GM23338 (cell line): ENCODE data around the gene APBA1. TPM values are rescaled to one million over a fixed set of nuclear protein-coding genes. Genes with fewer than 3 reads are reported as not detected.
A peak's percentile ranks its signal among the peaks of the same experiment; 100 is the strongest.

Experiments
- ATAC-seq: fragments of 200-7000 bp; cut with Tn5 transposase; 3 replicates; pipeline ENCODE4 v1.9.1; 2020
- DNase-seq: peaks from one replicate; pipeline ENCODE4 v3.0.0-alpha.2; 2015; ENCODE audit warnings: low spot score
- H2AFZ ChIP-seq: fragments of 200-600 bp; sonication (generic); 2 replicates; pipeline ENCODE4 v1.8.0; 2016; ENCODE audit warnings: antibody characterized with exemption, mild to moderate bottlenecking, moderate library complexity
- H3F3A ChIP-seq: fragments of 200-600 bp; sonication (generic); replicated peaks from 2 replicates; pipeline ENCODE4 v1.8.0; 2017; ENCODE audit warnings: antibody characterized with exemption, mixed run types, low read depth
- H3K27ac ChIP-seq: fragments of 200-600 bp; sonication (generic); 2 replicates; pipeline ENCODE4 v1.6.1; 2016; ENCODE audit warnings: low read depth
- H3K27me3 ChIP-seq: fragments of 200-600 bp; sonication (generic); 2 replicates; pipeline ENCODE4 v1.8.0; 2016; ENCODE audit warnings: mild to moderate bottlenecking, mixed run types, moderate library complexity; ENCODE audit not compliant: insufficient read depth
- H3K36me3 ChIP-seq: fragments of 200-600 bp; sonication (generic); 2 replicates; pipeline ENCODE4 v1.8.0; 2016; ENCODE audit warnings: mild to moderate bottlenecking; ENCODE audit not compliant: insufficient read depth
- H3K4me1 ChIP-seq: fragments of 200-600 bp; sonication (generic); 2 replicates; pipeline ENCODE4 v1.8.0; 2016; ENCODE audit warnings: mild to moderate bottlenecking, moderate library complexity; ENCODE audit not compliant: insufficient read depth
- H3K4me2 ChIP-seq: fragments of 200-600 bp; sonication (generic); 2 replicates; pipeline ENCODE4 v1.7.1; 2017; ENCODE audit warnings: mixed run types
- H3K4me3 ChIP-seq: fragments of 200-600 bp; sonication (generic); 2 replicates; pipeline ENCODE4 v1.6.1; 2016; ENCODE audit warnings: mixed run types
- H3K79me2 ChIP-seq: fragments of 200-600 bp; sonication (generic); replicated peaks from 2 replicates; pipeline ENCODE4 v1.8.0; 2017; ENCODE audit warnings: mild to moderate bottlenecking; ENCODE audit not compliant: insufficient read depth
- H3K9me2 ChIP-seq: fragments of 200-600 bp; sonication (generic); 2 replicates; pipeline ENCODE4 v1.8.0; 2017; ENCODE audit not compliant: insufficient read depth
- H4K20me1 ChIP-seq: fragments of 200-600 bp; sonication (generic); replicated peaks from 2 replicates; pipeline ENCODE4 v1.8.0; 2017; ENCODE audit warnings: mild to moderate bottlenecking; ENCODE audit not compliant: insufficient read depth
- H3K27ac Mint-ChIP-seq: 2 replicates; pipeline ENCODE4 v1.8.0; 2020; ENCODE audit warnings: inconsistent platforms, mild to moderate bottlenecking, moderate library complexity, mixed read lengths
- H3K27me3 Mint-ChIP-seq: 3 replicates; pipeline ENCODE4 v1.8.0; 2022; ENCODE audit warnings: low read depth, mild to moderate bottlenecking, moderate library complexity, mixed read lengths, inconsistent platforms; ENCODE audit not compliant: insufficient read depth, poor library complexity
- H3K36me3 Mint-ChIP-seq: 3 replicates; pipeline ENCODE4 v1.8.0; 2021; ENCODE audit warnings: low read depth, mild to moderate bottlenecking, inconsistent platforms, moderate library complexity, mixed read lengths
- H3K4me1 Mint-ChIP-seq: 3 replicates; pipeline ENCODE4 v1.8.0; 2020; ENCODE audit warnings: mild to moderate bottlenecking, inconsistent platforms, mixed read lengths
- H3K4me3 Mint-ChIP-seq: 3 replicates; pipeline ENCODE4 v1.8.0; 2021; ENCODE audit warnings: moderate library complexity, mild to moderate bottlenecking, inconsistent platforms, mixed read lengths
- H3K9me3 Mint-ChIP-seq: 3 replicates; pipeline ENCODE4 v1.8.0; 2020; ENCODE audit warnings: moderate library complexity, mild to moderate bottlenecking, inconsistent platforms, mixed read lengths
- CREB1 ChIP-seq: fragments of 250-450 bp; sonication (Bioruptor Pico); IDR thresholded peaks from 2 replicates; pipeline ENCODE4 v1.5.0; 2020; ENCODE audit warnings: low read depth, mild to moderate bottlenecking, moderate library complexity
- CTCF ChIP-seq, 2 experiments: fragments of 200-600 bp in 1 of 2; sonication (generic) in 1 of 2; conservative IDR thresholded peaks; 2 replicates each; pipeline versions ENCODE4 v1.5.1 to v1.6.1; 2016 to 2017; ENCODE audit warnings: antibody characterized with exemption in 2 of 2, low read depth in 2 of 2, mild to moderate bottlenecking in 2 of 2, moderate library complexity in 1 of 2
- ETS1 ChIP-seq: IDR thresholded peaks from 2 replicates; pipeline ENCODE4 v1.6.1; 2016; ENCODE audit warnings: antibody characterized with exemption
- EZH2 ChIP-seq: fragments of 200-600 bp; sonication (generic); IDR thresholded peaks from one replicate; pipeline ENCODE4 v1.8.0; 2017; ENCODE audit warnings: antibody characterized with exemption, mild to moderate bottlenecking, low read depth; ENCODE audit not compliant: unreplicated experiment
- EZH2phosphoT487 ChIP-seq: fragments of 200-600 bp; sonication (generic); IDR thresholded peaks from one replicate; pipeline ENCODE4 v1.8.1; 2018; ENCODE audit warnings: antibody characterized with exemption; ENCODE audit not compliant: unreplicated experiment
- JUNB ChIP-seq: IDR thresholded peaks from one replicate; pipeline ENCODE4 v1.6.1; 2016; ENCODE audit warnings: antibody characterized with exemption; ENCODE audit not compliant: unreplicated experiment
- NANOG ChIP-seq: IDR thresholded peaks from 2 replicates; pipeline ENCODE4 v1.6.1; 2016; ENCODE audit warnings: antibody characterized with exemption, borderline replicate concordance
- POLR2AphosphoS5 ChIP-seq: IDR thresholded peaks from 2 replicates; pipeline ENCODE4 v1.6.1; 2016; ENCODE audit warnings: antibody characterized with exemption, low read depth
- REST ChIP-seq: IDR thresholded peaks from one replicate; pipeline ENCODE4 v1.6.1; 2018; ENCODE audit warnings: antibody characterized with exemption; ENCODE audit not compliant: unreplicated experiment
- STAT1 ChIP-seq: IDR thresholded peaks from one replicate; pipeline ENCODE4 v1.6.1; 2016; ENCODE audit warnings: antibody characterized with exemption; ENCODE audit not compliant: unreplicated experiment
- ZNF114 ChIP-seq: fragments of 250-450 bp; sonication (Bioruptor Pico); IDR thresholded peaks from 2 replicates; pipeline ENCODE4 v1.5.0; 2020; ENCODE audit warnings: mild to moderate bottlenecking, moderate library complexity
- ZNF331 ChIP-seq: fragments of 250-450 bp; sonication (Bioruptor Pico); IDR thresholded peaks from 2 replicates; pipeline ENCODE4 v1.5.0; 2020; ENCODE audit warnings: low read depth, mild to moderate bottlenecking, moderate library complexity
- ZNF462 ChIP-seq: fragments of 250-450 bp; sonication (Bioruptor Pico); IDR thresholded peaks from 2 replicates; pipeline ENCODE4 v1.5.0; 2020; ENCODE audit warnings: mild to moderate bottlenecking, moderate library complexity
- polyA plus RNA-seq: library from polyadenylated mRNA; unstranded; fragments of >200 nt; fragmentation: Nextera tagmentation; extraction: Ambion mirVana; gene quantifications from 2 replicates; pipeline ENCODE4 v1.2.1, GENCODE V29; 2016
- total RNA-seq: library from RNA; depleted of rRNA; stranded (reverse); fragments of >200 nt; shearing (Covaris generic); gene quantifications from 2 replicates; pipeline ENCODE4 v1.2.3, GENCODE V29; 2014

The APBA1 gene
- total and polyA plus RNA-seq, 2 experiments from 2014 or later = 0.26 to 1.0 TPM

- no peak overlapping the region for H3K27ac Mint-ChIP-seq
Observed at GRCh38 chr9:69673311-69673640, 1.1 kb upstream of the APBA1 start.

More at GRCh38 chr9:69673311-69673640, 1.1 kb upstream of the APBA1 start:
- no peak for TF ChIP-seq EZH2
- no peak for TF ChIP-seq ZNF462 (CRISPR knock-in tag)
- no peak for TF ChIP-seq POLR2AphosphoS5
- no peak for TF ChIP-seq ETS1
- TF ChIP-seq NANOG = no peak
- no peak for TF ChIP-seq STAT1
- no peak for TF ChIP-seq JUNB
- no peak for TF ChIP-seq ZNF114
- TF ChIP-seq ZNF331 (CRISPR knock-in tag) = no peak
- no peak for TF ChIP-seq EZH2phosphoT487
- TF ChIP-seq CTCF (conservative IDR thresholded peaks at IDR 0.05; ENCODE audit: low read depth in 2 of 2) = no peak
- TF ChIP-seq REST = no peak
- TF ChIP-seq CREB1 = no peak
- Histone ChIP-seq H3K36me3 (no peaks in the 10 kb centered on the region), H3K9me2 (no peaks in the 10 kb centered on the region), H4K20me1 (no peaks in the 10 kb centered on the region), H3K4me2 (peak overlapping the region; percentile 95), H2AFZ (peak overlapping the region; percentile 97), H3K27ac (0 out of 2 replicates have a peak overlapping the region, but pooled peaks have one; percentile 30), H3F3A (peaks cover 8% of the 10 kb centered on the region; the same call in 1 of the 2 replicates), H3K4me3 (peak overlapping the region; percentile 81), H3K79me2 (no peaks in the 10 kb centered on the region), H3K4me1 (peaks cover 6% of the 10 kb centered on the region), H3K27me3 (peaks cover 35% of the 10 kb centered on the region)
- Mint-ChIP-seq H3K27me3 (peaks cover 25% of the 10 kb centered on the region), H3K9me3 (no peaks in the 10 kb centered on the region), H3K4me1 (peaks cover 12% of the 10 kb centered on the region; the same call in 2 of the 3 replicates), H3K36me3 (no peaks in the 10 kb centered on the region; the same call in 2 of the 3 replicates), H3K4me3 (peak overlapping the region; percentile 68)
- ATAC-seq = no peak
- no peak for DNase-seq
